HG03354 (cell line): Measurements from ENCODE around the gene TIMM10B.
"Not testable (repeated sequence)": the region's sequence is repeated elsewhere in the genome, so short reads cannot be mapped to it uniquely, and the experiment has no call there.

Experiments used
- ATAC-seq: cut with Tn5 transposase; IDR thresholded peaks from one replicate; pipeline ENCODE4 v1.9.1; 2021; ENCODE audit warnings: mild to moderate bottlenecking; ENCODE audit not compliant: unreplicated experiment, poor library complexity, severe bottlenecking

TIMM10B gene

DNA sequence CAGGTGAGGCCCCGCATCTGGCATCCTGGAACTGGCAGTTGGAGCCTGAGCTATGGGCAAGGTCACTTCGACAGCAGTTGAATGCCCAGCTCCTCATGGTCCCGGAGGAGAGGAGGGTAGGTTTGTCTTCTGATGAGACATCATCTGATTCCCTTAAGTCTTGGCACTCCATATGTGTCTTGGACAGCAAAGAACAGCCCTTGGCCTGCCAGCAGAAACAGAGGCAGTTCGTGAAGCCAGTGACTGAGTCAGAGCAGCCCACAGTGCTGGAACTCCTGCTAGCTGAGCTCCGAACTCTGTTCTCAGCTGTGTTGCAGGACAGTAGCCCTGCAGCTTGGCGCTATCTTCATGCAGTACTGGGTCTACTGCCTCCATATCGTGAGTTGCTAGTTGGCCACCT is 16.8 kb downstream of the TIMM10B start:
- ATAC-seq = no peak

DNA sequence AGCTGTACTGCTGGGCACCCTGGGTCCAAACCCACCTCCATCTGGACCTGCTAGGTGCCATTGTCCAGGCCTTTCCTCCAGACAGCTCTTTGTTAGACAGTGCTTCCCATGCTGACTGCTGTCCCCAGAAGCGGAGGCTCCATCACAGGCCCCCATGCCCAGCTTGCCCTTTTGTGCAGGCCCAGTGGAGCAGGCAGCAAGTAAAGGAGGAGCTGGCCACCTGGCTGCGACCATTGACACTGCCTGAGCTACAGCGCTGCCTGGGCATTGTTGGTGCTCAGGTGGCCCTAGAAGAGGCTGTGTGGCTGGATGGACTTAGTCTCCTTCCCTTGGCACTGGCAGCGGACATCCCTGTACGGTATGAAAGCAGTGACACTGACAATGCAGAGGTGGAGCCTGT is 17.2 kb downstream of the TIMM10B start:
- no peak for ATAC-seq

DNA sequence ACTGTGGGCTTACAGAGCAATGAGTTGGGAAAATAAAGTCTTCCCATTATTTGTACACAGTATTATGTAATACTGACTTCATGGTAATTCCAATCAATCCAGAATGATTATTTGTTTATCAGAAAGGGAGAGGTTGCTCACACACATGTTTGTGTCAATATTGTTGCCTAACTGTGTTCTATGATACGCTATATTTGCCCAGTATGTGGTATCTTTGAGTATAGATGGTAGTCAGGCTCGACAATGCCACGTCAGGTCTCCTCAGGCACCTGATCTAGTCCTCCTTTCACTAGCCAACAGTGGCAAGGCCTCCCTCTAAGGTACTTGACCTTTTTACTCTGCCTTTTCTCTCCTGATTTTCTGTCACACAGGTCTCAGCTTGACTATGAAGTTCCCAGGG is 21.1 kb downstream of the TIMM10B start:
- no peak for ATAC-seq

DNA sequence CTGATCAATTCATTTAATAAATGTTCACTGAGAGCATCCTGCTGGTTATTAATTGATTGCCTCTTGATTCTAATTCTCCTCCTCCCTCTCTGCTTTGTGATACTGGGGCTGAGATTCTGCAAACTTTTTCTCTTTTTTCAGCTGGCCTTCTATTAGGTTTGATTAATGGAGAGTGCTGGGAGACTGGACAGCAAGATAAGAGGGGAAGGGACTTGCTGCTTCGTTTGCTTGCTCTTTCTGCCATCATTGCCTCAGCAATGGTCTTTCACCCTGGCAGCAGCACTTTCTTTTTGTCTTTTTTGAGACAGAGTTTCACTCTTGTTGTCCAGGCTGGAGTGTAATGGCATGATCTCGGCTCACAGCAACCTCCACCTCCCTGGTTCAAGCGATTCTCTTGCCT is 22.9 kb downstream of the TIMM10B start:
- ATAC-seq = no peak

DNA sequence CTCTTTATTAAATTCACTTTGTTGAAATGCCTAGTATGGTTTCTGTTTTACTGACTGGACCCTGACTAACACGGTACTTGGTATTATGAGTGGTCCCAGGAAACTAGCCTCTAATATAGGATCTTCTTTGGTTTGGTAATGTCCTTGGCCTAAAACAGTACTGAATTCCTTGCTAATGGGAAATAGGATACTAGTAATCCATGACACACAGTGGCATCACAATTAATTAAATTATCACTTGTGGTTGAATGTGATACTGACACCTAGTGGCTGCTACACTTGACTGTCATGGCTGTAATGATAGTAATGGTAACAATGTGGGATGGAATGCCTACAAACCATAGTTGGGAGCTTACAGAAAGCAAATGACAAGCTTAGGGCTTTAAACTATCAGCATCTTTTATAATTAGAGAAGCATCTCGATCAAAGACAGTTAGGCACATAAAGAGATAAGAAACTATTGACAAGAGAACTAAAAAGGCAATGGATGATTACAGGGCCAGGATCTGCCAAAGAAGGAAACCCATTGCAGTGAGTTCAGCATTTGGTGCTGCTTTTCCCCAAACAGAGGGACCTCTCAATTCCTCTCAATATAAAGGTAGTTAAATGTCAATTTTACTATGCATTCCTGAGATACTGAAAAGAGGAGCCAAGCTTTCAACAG is 24.4 kb downstream of the TIMM10B start:
- ATAC-seq = peak; percentile 76

DNA sequence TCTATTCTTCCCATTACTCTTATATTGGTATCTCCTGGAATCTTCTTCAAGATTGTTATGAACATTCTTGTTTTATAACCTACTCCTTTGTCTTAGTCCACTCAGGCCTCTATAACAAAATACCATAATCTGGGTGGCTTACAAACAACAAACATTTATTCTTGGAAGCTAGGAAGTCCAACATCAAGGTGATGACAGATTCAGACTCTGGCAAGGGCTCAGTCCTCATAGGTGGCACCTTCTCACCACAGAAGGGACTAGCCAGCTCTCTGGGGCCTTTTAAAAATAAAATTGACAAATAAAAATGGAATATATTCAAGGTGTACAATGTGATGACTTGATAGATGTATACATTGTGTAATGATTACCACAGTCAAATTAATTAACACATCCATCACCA is 35.6 kb downstream of the TIMM10B start:
- no peak for ATAC-seq

DNA sequence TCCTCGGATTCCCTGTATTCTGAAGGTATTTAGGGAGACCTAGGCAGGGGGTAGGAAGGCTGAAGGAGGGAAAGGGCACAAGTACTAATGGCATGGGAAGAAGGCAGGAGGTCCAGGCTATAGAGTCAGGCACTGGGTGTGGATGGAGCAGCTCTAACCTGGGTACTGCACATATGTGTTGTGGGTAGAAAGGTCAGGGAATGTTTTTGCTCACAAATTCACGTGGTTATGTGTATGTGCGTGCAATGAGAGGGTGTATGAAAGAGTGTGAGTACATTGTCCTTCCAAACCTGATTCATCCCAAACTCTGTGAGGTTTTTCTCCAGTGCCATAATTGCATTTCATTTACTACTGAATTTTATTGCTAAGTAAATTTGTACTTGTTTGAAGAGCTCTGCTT is 39.0 kb downstream of the TIMM10B start:
- ATAC-seq = no peak

DNA sequence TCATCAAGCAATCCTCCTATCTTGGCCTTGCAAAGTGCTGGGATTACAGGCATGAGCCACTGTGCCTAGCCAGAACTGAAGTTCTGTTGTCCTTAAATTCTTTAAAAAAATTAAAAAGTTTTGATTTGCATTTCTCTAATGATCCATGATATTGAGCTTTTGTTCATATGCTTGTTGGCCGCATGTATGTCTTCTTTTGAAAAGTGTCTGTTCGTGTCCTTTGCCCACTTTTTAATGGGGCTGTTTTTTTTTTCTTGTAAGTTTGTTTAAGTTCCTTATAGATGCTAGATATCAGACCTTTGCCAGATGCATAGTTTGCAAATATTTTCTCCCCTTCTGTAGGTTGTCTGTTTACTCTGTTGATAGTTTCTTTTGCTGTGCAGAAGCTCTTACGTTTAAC is 40.6 kb downstream of the TIMM10B start:
- not testable (repeated sequence) for ATAC-seq

DNA sequence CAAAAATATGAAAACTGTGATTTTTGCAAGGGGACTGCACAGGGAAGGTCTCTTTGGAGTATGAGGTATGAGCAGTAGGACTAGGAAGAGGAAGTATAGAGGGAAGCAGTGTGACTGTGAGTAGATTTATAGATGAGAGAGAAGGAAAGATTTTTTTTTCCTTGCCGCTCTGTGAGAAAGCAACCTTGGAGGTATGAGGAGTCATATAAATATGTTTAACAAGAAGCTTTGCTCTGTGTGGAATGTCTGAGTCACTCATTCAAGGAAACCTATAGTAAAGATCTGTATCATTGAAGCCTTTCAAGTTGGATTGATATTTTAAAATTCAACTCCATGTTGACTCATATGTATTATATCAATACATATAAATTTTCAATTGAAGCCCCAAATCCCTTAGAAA is 42.0 kb downstream of the TIMM10B start:
- ATAC-seq = no peak

DNA sequence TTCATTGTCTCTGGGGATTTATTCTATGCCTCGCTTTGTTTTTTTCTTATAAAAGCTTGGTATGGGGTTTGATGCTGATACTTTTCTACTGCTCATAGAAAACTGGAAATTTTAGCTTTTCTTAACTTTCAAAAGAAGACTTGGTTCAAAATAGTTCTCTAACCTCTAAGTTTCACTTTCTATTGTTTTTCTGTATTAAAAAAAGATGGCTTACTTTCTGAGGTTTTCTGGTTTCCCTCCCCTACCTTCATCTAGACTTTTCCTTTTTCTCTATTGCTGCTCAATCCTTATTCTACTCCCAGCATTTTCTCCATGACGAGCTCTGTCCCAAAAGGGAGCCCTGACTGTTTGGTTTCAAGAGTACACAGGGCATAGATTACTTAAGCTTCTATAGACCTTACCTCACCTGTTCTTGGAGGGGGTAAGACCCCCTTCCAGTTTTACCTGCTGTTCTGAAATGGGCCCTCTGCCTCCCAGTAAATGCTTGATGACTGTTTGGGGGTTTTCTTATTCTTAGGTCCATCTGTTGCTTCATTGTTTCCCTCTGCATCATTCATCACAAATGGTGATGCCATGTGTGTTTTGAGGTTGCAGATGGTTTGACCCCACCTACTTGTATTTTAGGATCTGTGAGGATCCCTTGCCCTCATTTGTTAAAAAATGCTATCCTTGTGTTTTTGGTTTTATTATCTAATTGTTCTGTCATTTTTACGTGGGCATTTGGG is 45.3 kb downstream of the TIMM10B start:
- no peak for ATAC-seq

DNA sequence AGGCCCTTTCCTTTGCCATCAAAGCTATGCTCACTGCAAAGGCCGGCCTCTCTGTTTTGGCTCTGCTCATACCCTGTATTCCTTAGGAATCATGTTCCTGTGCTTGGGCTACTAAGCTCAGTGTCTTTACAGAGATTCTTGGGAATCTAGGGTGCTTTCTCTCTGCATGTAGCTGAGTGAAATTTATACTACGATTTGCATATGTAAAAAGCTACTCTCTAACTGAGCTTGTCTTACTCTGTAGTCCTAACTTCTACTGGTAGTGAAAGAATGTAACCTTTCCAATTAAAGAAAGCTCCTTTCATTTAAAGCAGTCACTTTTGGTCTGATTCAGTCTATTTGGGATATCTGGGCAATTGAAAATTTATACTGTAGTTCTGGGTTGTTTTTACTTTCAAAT is 48.0 kb downstream of the TIMM10B start:
- no peak for ATAC-seq

DNA sequence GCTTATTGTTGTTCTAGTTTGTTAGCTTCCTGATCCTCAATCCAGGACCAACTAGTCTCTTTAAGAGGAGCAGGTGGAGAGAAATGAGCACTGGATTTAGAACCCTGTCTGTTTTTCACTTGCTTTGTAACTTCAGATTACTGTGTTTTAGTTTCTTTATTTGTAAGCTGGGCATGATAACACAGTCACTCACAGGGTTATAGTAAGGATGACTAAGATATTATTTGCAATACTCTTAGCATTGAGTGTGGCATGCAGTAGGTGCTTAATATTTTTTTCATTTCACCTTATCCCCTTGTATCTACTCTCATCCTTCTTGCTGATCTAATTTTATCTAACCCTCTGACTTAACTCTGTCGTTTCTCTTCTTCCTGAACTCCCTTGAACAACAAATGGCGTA is 49.5 kb downstream of the TIMM10B start:
- ATAC-seq = no peak

DNA sequence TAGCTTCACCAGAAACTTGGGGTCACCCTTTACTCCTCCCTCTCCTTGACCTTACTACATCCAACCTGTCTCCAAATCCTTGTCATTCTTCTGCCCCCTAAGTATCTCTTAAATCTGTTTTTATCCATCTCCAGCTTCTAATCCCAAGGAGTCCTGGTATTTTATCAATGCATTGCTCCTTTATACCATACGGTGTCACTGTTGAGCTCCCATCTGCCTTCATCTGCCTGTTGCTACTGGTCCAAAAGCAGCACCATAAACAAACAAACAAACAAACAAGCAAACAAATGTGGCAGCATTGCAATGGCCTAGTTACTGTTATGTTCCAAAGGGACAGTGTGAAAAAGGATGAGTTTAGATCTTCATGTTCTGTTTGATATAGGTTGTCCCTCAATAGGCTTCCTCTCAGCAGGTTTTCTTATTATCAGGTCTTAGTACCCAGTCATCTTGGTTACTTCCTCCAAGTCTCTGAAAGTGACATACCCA is 50.0 kb downstream of the TIMM10B start:
- ATAC-seq = no peak
